ENCODE data around the gene RIPOR1.

Gene RIPOR1

GRCh38 chr16:67562918-67563707 lies 34.5 kb downstream of the RIPOR1 start:
- in situ Hi-C loops (cut with MboI; ENCODE audit: low pct_unique_long_range_greater_than_20kb, low sequenced_read_pairs, unreplicated experiment): no loop called here
- TF ChIP-seq, protein P1, sequence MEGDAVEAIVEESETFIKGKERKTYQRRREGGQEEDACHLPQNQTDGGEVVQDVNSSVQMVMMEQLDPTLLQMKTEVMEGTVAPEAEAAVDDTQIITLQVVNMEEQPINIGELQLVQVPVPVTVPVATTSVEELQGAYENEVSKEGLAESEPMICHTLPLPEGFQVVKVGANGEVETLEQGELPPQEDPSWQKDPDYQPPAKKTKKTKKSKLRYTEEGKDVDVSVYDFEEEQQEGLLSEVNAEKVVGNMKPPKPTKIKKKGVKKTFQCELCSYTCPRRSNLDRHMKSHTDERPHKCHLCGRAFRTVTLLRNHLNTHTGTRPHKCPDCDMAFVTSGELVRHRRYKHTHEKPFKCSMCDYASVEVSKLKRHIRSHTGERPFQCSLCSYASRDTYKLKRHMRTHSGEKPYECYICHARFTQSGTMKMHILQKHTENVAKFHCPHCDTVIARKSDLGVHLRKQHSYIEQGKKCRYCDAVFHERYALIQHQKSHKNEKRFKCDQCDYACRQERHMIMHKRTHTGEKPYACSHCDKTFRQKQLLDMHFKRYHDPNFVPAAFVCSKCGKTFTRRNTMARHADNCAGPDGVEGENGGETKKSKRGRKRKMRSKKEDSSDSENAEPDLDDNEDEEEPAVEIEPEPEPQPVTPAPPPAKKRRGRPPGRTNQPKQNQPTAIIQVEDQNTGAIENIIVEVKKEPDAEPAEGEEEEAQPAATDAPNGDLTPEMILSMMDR (IDR thresholded peaks at IDR 0.05; ENCODE audit: extremely low read depth, insufficient read depth, missing control alignments): peak; percentile 31
- peak; percentile 64 for DNase-seq (ENCODE audit: low spot score)

- DNase-seq (ENCODE audit: low spot score): no peak
- TF ChIP-seq, protein P1 (IDR thresholded peaks at IDR 0.05; ENCODE audit: extremely low read depth, insufficient read depth, missing control alignments): no peak
- in situ Hi-C loops (cut with MboI; ENCODE audit: low pct_unique_long_range_greater_than_20kb, low sequenced_read_pairs, unreplicated experiment): no loop called here
These were observed 35.3 kb downstream of the RIPOR1 start for GRCh38 chr16:67563708-67564468.

GRCh38 chr16:67565470-67566100 lies 37.0 kb downstream of the RIPOR1 start:
- TF ChIP-seq, protein P1 (IDR thresholded peaks at IDR 0.05; ENCODE audit: extremely low read depth, insufficient read depth, missing control alignments): no peak
- in situ Hi-C loops (cut with MboI; ENCODE audit: low pct_unique_long_range_greater_than_20kb, low sequenced_read_pairs, unreplicated experiment): no loop called here
- no peak for DNase-seq (ENCODE audit: low spot score)

DNA sequence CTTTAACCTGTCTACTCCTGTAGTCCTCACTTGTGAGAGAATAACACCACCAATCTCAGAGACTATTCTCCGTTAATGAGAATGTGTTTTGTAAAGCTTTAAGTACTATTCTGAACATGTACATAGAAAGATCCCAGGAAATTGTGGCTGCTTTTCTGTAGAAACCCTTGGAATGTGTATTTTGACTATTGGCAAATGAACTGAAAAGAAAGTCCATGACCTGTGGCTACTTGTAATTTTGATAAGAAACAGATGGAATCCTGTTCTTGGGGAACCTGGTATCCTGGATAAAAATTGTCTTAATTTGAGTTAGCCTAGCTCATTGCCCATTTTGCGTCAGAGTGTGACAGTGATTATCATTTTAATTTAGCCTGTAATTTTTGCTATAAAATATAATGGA lies 42.8 kb downstream of the RIPOR1 start:
- DNase-seq (ENCODE audit: low spot score): no peak
- in situ Hi-C loops (cut with MboI; ENCODE audit: low pct_unique_long_range_greater_than_20kb, low sequenced_read_pairs, unreplicated experiment): no loop called here
- TF ChIP-seq, protein P1 (IDR thresholded peaks at IDR 0.05; ENCODE audit: extremely low read depth, insufficient read depth, missing control alignments): no peak

DNA sequence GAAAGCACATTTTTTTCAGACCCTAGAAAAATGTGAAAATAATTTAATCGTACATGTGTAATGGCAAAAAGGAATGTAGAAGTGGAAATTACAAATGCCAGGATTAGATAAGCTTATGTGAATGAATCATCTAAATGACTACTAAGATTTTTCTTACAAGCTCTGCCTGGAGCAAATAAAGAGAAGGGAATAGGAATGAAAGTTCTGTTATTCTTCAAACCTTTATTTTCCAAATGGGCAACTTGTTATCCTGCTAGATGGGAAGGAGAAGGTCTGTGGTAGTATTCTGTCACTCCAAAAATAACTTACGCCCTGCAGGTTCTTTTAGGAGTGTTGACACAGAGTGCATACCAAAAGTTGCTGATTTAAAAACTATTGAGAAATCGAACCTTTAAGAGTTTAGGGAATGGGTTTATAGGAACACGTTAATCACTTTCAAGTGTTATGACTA lies 43.4 kb downstream of the RIPOR1 start:
- TF ChIP-seq, protein P1 (IDR thresholded peaks at IDR 0.05; ENCODE audit: extremely low read depth, insufficient read depth, missing control alignments): no peak
- DNase-seq (ENCODE audit: low spot score): no peak
- in situ Hi-C loops (cut with MboI; ENCODE audit: low pct_unique_long_range_greater_than_20kb, low sequenced_read_pairs, unreplicated experiment): no loop called here

GRCh38 chr16:67579686-67580085 lies 51.1 kb downstream of the RIPOR1 start:
- TF ChIP-seq, protein P1 (IDR thresholded peaks at IDR 0.05; ENCODE audit: extremely low read depth, insufficient read depth, missing control alignments): no peak
- DNase-seq (ENCODE audit: low spot score): no peak
- in situ Hi-C loops (cut with MboI; ENCODE audit: low pct_unique_long_range_greater_than_20kb, low sequenced_read_pairs, unreplicated experiment): no loop called here

Data from GM13977 (cell line).